Activated naive CD8-positive, alpha-beta T cell treated with anti-CD3 and anti-CD28 coated beads for 36 hours (primary cell): ENCODE data around the gene SLC66A3. TPM values are rescaled to one million over a fixed set of nuclear protein-coding genes. Genes with fewer than 3 reads are reported as not detected.

ENCODE experiments used
- DNase-seq: peaks from one replicate; pipeline ENCODE4 v3.0.0; 2021
- H3K27ac Mint-ChIP-seq: one replicate; pipeline ENCODE4 v1.8.0; 2022; ENCODE audit warnings: mild to moderate bottlenecking, moderate library complexity, mixed read lengths
- H3K27me3 Mint-ChIP-seq: one replicate; pipeline ENCODE4 v1.8.0; 2022; ENCODE audit warnings: mild to moderate bottlenecking, mixed read lengths
- H3K36me3 Mint-ChIP-seq: one replicate; pipeline ENCODE4 v1.8.0; 2021; ENCODE audit warnings: mild to moderate bottlenecking, mixed read lengths
- H3K4me1 Mint-ChIP-seq: one replicate; pipeline ENCODE4 v1.8.0; 2021; ENCODE audit warnings: mixed read lengths
- H3K4me3 Mint-ChIP-seq: one replicate; pipeline ENCODE4 v1.8.0; 2022; ENCODE audit warnings: mild to moderate bottlenecking, moderate library complexity, mixed read lengths
- H3K9me3 Mint-ChIP-seq: one replicate; pipeline ENCODE4 v1.8.0; 2022; ENCODE audit warnings: mixed read lengths
- total RNA-seq, 2 experiments: library from RNA; stranded (reverse); gene quantifications; one replicate each; pipeline ENCODE4 v1.2.3, GENCODE V29; 2021

SLC66A3 gene
- total RNA-seq, 2 experiments from 2014 or later = 5.6 to 6.8 TPM

DNA sequence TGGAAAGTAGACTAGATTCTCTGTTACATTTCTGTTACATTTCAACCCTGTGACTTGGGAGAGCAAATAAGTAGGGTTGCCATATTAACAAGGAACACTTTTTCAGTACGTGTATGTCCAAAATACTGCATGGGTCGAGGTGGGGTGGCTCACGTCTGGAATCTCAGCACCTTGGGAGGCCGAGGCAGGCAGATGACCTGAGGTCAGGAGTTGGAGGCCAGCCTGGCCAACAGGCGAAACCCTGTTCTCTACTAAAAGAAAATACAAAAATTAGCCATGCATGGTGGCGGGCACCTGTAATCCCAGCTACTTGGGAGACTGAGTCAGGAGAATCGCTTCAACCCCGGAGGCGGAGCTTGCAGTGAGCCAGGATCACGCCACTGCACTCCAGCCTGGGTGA, 11.2 kb downstream of the SLC66A3 start:
- H3K4me3 Mint-ChIP-seq = no peak overlapping the region
- no peaks in the 10 kb centered on the region for H3K4me1 Mint-ChIP-seq
- H3K27ac Mint-ChIP-seq = no peak overlapping the region
- DNase-seq = no peak
- H3K9me3 Mint-ChIP-seq = no peaks in the 10 kb centered on the region
- peaks cover 4% of the 10 kb centered on the region for H3K36me3 Mint-ChIP-seq
- H3K27me3 Mint-ChIP-seq = no peaks in the 10 kb centered on the region

DNA sequence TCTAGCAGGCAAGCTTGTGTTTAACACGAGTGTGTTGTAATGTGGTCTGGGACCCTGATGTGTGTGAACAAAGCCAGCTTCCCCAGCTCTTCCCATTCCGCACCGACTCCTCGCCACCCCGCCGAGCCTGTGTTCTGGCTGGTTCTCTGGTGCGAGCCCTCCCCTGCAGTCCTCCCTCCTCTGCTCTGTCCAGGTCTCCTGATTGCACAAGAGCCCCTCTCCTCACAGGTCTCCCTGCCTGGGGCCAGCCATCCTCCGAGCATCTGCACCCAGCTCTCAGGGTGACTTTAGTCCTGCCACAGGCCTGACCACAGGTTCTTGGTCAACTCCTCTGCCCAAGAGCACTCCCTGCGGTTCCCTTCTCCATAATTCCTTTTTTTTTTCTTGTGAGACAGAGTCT, 13.2 kb downstream of the SLC66A3 start:
- Mint-ChIP-seq H3K27me3 (no peaks in the 10 kb centered on the region), H3K4me3 (no peak overlapping the region), H3K36me3 (peaks cover 4% of the 10 kb centered on the region), H3K9me3 (no peaks in the 10 kb centered on the region), H3K27ac (no peak overlapping the region), H3K4me1 (no peaks in the 10 kb centered on the region)
- no peak for DNase-seq

GRCh38 chr2:11169333-11169732, 14.1 kb downstream of the SLC66A3 start:
- Mint-ChIP-seq H3K27me3 (no peaks in the 10 kb centered on the region), H3K27ac (no peak overlapping the region), H3K36me3 (no peaks in the 10 kb centered on the region), H3K4me3 (no peak overlapping the region), H3K9me3 (no peaks in the 10 kb centered on the region), H3K4me1 (no peaks in the 10 kb centered on the region)
- no peak for DNase-seq

DNA sequence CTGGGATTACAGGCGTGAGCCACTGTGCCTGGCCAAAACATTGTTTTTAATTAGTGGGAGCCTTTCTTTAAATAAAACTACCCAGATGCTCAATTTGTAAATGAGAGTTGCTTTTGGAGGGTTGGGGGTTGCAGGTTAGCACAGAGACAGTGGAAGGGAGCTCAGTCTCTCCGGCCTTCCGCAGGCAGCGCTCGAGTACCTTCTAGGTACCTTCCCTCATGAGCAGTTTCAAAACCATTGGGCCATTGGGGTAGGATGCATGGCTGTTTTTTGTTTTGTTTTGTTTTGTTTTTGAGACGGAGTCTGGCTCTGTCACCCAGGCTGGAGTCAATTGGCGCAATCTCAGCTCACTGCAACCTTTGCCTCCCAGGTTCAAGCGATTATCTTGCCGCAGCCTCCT, 19.0 kb downstream of the SLC66A3 start:
- Mint-ChIP-seq H3K9me3 (no peaks in the 10 kb centered on the region), H3K36me3 (no peaks in the 10 kb centered on the region), H3K27me3 (no peaks in the 10 kb centered on the region), H3K4me3 (no peak overlapping the region), H3K4me1 (peaks cover 11% of the 10 kb centered on the region), H3K27ac (no peak overlapping the region)
- no peak for DNase-seq

DNA sequence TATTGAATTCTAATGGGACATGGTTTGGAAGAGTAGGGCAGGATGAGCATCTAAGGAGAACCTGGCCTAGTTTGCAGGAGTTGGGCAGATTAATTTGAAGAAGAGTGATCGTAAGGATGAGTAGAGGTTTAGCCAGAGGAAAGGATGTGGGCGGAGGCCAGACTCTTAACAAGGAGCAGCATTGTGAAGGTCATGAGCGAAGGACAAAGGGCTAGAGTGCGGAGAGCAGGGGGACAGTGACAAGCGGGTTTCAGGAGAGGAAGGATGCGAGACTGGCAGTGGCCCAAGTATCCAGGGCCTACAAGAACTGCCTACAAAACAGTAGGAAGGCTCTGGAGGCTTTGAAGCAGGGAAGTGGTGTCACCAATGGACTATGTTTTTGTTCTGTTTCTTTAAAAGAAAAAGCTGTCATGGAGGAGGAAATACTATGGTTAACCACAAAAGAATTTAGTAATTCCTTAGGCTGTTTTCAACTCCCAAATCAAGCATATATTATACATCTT, 20.1 kb downstream of the SLC66A3 start:
- no peak overlapping the region for H3K4me3 Mint-ChIP-seq
- DNase-seq = no peak
- H3K36me3 Mint-ChIP-seq = no peaks in the 10 kb centered on the region
- peak overlapping the region; percentile 7 for H3K27ac Mint-ChIP-seq
- no peaks in the 10 kb centered on the region for H3K27me3 Mint-ChIP-seq
- no peaks in the 10 kb centered on the region for H3K9me3 Mint-ChIP-seq
- peaks cover 11% of the 10 kb centered on the region for H3K4me1 Mint-ChIP-seq

DNA sequence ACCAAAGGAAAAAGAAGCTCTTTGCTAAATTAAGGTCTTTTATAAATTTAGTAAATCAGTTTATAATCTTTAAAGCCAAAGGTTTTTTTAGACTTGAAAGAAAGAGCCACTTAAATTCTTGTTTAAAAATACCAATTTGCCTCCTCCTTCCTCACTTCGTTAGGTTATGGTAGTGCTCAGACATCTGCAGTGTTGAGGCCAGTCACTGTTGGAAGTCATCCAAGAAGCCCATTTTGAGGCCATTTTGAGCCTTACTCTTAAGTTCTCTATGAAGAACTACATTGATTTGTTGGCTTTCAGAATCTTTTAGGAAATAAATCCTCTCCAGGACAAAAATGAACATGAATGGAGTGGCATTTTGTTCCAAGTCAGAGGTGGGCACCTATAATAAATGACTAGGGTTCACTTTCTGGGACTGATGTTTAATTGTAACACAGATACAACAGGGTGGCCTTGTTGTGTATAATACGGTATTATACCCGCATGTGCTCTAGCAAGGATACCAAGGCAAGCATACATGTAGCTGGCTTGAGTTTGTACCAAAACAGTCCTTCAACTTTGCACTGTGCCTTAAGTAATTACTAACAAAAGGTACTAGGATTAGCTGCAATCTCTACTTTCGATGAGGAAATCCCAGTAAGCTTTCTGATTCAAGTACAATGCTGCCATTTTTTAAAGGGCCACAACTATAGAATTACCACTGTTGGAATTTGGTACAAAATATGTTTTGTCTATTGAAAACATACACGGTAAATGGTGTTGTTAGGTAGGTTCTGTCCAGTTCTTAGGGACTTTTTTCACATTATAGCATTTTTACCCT, 22.8 kb downstream of the SLC66A3 start:
- Mint-ChIP-seq H3K27me3 (no peaks in the 10 kb centered on the region), H3K4me3 (no peak overlapping the region), H3K4me1 (peaks cover 11% of the 10 kb centered on the region), H3K36me3 (no peaks in the 10 kb centered on the region), H3K27ac (no peak overlapping the region), H3K9me3 (no peaks in the 10 kb centered on the region)
- DNase-seq = no peak

DNA sequence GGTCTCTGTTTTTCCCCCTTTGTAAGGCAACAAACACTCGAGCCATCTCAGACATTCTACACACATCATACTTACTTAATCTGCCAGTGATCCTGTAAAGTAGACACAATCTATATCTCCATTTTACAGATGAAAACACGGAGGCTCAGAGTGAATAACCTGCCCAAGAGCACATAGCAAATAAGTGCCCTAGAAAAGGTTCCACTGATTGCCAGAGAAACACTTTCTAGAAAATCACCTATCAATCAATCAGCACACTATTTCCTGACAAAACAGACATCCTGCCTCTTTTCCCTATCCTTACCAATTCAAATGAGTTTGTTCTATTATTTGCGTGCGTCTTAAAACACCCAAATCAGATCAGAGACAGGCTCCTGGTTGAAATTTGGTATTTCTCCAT, 23.9 kb downstream of the SLC66A3 start:
- Mint-ChIP-seq H3K9me3 (no peaks in the 10 kb centered on the region), H3K36me3 (no peaks in the 10 kb centered on the region), H3K4me1 (peaks cover 11% of the 10 kb centered on the region), H3K27ac (no peak overlapping the region), H3K4me3 (no peak overlapping the region), H3K27me3 (no peaks in the 10 kb centered on the region)
- no peak for DNase-seq

DNA sequence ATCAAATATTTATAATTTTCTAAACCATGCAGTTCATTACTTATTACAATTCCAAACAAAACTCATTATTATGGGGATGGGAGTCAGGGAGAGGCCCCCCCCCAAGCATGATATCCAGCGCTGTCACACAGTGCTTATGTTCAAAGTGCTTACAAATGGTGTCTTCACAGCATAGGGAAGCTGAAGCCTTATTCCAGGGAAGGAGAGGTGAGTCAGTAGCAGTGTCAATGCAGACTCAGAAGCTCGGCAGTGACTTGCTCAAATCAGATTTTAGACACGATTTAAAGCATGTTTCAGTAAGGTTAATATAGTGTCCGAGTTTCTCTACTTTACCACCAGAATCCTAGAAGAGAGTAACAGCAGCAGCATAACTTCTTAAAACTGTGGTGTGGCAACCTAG, 24.6 kb downstream of the SLC66A3 start:
- Mint-ChIP-seq H3K9me3 (no peaks in the 10 kb centered on the region), H3K36me3 (no peaks in the 10 kb centered on the region), H3K4me1 (peaks cover 10% of the 10 kb centered on the region), H3K4me3 (no peak overlapping the region), H3K27me3 (no peaks in the 10 kb centered on the region), H3K27ac (no peak overlapping the region)
- no peak for DNase-seq

DNA sequence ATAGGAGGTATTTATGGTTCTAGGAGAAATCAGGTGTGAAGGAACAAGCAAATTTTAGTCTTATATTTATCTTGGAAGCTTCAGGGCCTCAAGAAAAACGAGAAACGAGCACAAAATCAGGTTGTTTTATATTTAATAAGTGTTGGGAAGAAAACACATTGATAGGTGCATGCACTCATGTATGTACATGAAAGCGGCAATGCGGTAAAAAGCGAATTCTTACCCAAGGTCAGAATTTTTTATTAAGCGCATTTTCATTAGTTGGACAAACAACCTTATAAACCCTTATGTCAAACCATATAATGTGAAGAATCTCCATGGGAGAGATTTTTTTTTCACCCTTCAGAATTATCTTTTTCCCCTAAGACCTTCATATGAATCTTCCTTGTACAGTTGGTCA, 25.4 kb downstream of the SLC66A3 start:
- no peaks in the 10 kb centered on the region for H3K9me3 Mint-ChIP-seq
- no peaks in the 10 kb centered on the region for H3K36me3 Mint-ChIP-seq
- DNase-seq = no peak
- no peaks in the 10 kb centered on the region for H3K27me3 Mint-ChIP-seq
- H3K4me1 Mint-ChIP-seq = peaks cover 3% of the 10 kb centered on the region
- H3K4me3 Mint-ChIP-seq = no peak overlapping the region
- H3K27ac Mint-ChIP-seq = no peak overlapping the region

GRCh38 chr2:11182951-11183350, 27.7 kb downstream of the SLC66A3 start:
- Mint-ChIP-seq H3K27me3 (no peaks in the 10 kb centered on the region), H3K36me3 (no peaks in the 10 kb centered on the region), H3K27ac (no peak overlapping the region), H3K4me1 (no peaks in the 10 kb centered on the region), H3K4me3 (no peak overlapping the region), H3K9me3 (no peaks in the 10 kb centered on the region)
- no peak for DNase-seq

DNA sequence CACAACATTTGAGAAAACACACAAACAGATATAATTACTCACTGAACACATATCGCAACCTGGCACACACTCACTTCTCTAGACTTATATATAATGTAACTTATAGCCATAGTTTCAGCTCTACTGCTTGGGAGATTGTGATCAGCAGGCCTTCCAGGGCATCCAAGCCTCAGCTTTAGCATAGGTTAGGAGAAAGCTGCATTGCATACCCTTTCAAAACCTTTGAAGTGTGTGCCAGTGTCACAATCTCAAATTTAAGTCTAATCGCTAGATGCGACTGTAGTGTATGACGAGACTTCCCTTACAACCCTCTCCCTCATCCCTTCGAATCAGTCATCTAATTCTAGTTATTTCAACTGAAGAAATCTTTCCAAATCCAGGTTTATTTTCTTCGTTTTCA, 30.9 kb downstream of the SLC66A3 start:
- Mint-ChIP-seq H3K4me1 (no peaks in the 10 kb centered on the region), H3K36me3 (no peaks in the 10 kb centered on the region), H3K27ac (no peak overlapping the region), H3K4me3 (no peak overlapping the region), H3K9me3 (no peaks in the 10 kb centered on the region), H3K27me3 (no peaks in the 10 kb centered on the region)
- DNase-seq = no peak

DNA sequence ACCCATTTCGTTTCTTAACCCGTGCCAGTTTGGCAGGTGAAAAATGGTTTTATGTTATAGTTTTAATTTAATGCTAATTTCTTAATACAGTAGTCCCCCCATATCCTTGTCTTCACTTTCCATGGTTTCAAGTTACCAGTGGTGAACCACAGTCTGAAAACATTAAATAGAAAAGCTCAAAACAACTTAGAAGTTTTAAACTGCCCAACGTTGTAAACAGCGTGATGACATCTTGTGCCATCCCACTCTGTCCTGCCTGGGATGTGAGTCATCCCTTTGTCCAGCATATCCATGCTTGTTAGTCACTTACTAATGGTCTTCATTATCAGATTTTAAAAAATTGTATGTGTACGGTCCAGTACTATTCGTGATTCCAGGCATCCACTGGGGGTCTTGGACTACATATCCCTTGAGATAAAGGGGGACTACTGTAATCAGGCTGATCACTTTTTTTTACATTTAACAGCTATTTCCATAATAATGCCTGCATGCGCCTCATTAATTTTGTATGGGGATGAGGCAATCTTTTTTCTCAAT, 31.9 kb downstream of the SLC66A3 start:
- Mint-ChIP-seq H3K27ac (no peak overlapping the region), H3K4me1 (no peaks in the 10 kb centered on the region), H3K9me3 (no peaks in the 10 kb centered on the region), H3K36me3 (no peaks in the 10 kb centered on the region), H3K27me3 (no peaks in the 10 kb centered on the region), H3K4me3 (no peak overlapping the region)
- DNase-seq = no peak

- Mint-ChIP-seq H3K27ac (no peak overlapping the region), H3K36me3 (no peaks in the 10 kb centered on the region), H3K4me1 (no peaks in the 10 kb centered on the region), H3K9me3 (no peaks in the 10 kb centered on the region), H3K4me3 (no peak overlapping the region), H3K27me3 (no peaks in the 10 kb centered on the region)
- DNase-seq = no peak
Measured at GRCh38 chr2:11187731-11188130, 32.5 kb downstream of the SLC66A3 start.

- Mint-ChIP-seq H3K9me3 (no peaks in the 10 kb centered on the region), H3K4me1 (no peaks in the 10 kb centered on the region), H3K4me3 (no peak overlapping the region), H3K27ac (no peak overlapping the region), H3K27me3 (no peaks in the 10 kb centered on the region), H3K36me3 (peaks cover 5% of the 10 kb centered on the region)
- no peak for DNase-seq
Measured at GRCh38 chr2:11196246-11196645, 41.0 kb downstream of the SLC66A3 start.

DNA sequence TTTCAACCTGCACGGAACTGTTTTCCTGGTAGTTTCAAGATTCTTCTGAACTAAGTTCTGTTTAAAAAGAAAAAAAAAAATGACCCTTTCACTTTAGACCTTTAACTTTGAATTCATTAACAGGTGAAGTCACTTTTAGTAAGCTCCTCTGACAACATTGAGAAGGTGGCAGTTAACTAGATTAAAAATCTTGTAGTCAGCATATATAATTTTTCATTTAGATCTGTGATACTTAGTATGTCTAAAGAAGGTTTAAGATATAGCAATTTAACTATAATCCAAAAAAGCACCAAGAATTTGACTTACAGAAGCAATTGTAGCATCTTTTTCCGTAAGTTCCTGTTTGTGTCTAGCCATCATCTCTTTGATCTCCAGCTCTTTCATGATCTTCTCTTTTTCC, 45.4 kb downstream of the SLC66A3 start:
- no peak overlapping the region for H3K27ac Mint-ChIP-seq

GRCh38 chr2:11201969-11202368, 46.7 kb downstream of the SLC66A3 start:
- Mint-ChIP-seq H3K9me3 (no peaks in the 10 kb centered on the region), H3K4me3 (no peak overlapping the region), H3K36me3 (no peaks in the 10 kb centered on the region), H3K27me3 (no peaks in the 10 kb centered on the region), H3K27ac (no peak overlapping the region), H3K4me1 (peaks cover 9% of the 10 kb centered on the region)
- DNase-seq = no peak

More for the DNA sequence above, 45.4 kb downstream of the SLC66A3 start:
- Mint-ChIP-seq H3K9me3 (no peaks in the 10 kb centered on the region), H3K36me3 (no peaks in the 10 kb centered on the region), H3K4me3 (no peak overlapping the region), H3K27me3 (no peaks in the 10 kb centered on the region), H3K4me1 (peaks cover 9% of the 10 kb centered on the region)
- no peak for DNase-seq
